Left lung (tissue), 10 donors: Measurements from ENCODE around the gene IFI27L2. TPM values are rescaled to one million over a fixed set of nuclear protein-coding genes. Genes with fewer than 3 reads are reported as not detected.

Experiments used
- ATAC-seq: fragments of 200-7000 bp; cut with Tn5 transposase; one replicate; pipeline ENCODE4 v1.9.1; 2020; ENCODE audit warnings: moderate library complexity
- DNase-seq, 4 donors: peaks; one replicate each; pipeline ENCODE4 v3.0.0-alpha.2; 2013 to 2020
- H3K27ac ChIP-seq, 2 donors: fragments of 200-600 bp; sonication (generic) in 1 of 2; one replicate each; pipeline versions ENCODE4 v1.5.0 to v1.8.0; 2020 to 2021
- H3K27me3 ChIP-seq, 2 donors: fragments of 200-600 bp; sonication (generic) in 1 of 2; one replicate each; pipeline versions ENCODE4 v1.5.0 to v1.8.0; 2020 to 2021
- H3K36me3 ChIP-seq, 2 donors: fragments of 200-600 bp; sonication (generic) in 1 of 2; one replicate each; pipeline versions ENCODE4 v1.5.0 to v1.8.0; 2020 to 2021
- H3K4me1 ChIP-seq, 2 donors: fragments of 200-600 bp; one replicate each; pipeline ENCODE4 v1.8.0; 2021
- H3K4me3 ChIP-seq, 2 donors: fragments of 200-600 bp; sonication (generic) in 1 of 2; one replicate each; pipeline versions ENCODE4 v1.5.0 to v1.8.0; 2020 to 2021; ENCODE audit warnings: mild to moderate bottlenecking in 1 of 2
- H3K9me3 ChIP-seq, 2 donors: fragments of 200-600 bp; sonication (generic) in 1 of 2; one replicate each; pipeline versions ENCODE4 v1.5.0 to v1.8.0; 2020 to 2021
- CTCF ChIP-seq, 2 donors: fragments of 200-600 bp; sonication (generic) in 1 of 2; IDR thresholded peaks; one replicate each; pipeline versions ENCODE4 v1.5.0 to v1.8.0; 2021; ENCODE audit warnings: antibody characterized with exemption in 2 of 2
- intact Hi-C, 2 donors: fragments of 100-400 bp; cut with DNase I; formaldehyde crosslinking; loops; one replicate each; pipeline versions ENCODE4 v1.11.2 to v1.14.2; 2022
- polyA plus RNA-seq, 6 donors: library from polyadenylated mRNA; unstranded; fragments of 120-200 nt; gene quantifications; one replicate each; pipeline ENCODE4 v1.2.1, GENCODE V29; 2013; ENCODE audit not compliant: insufficient read length in 6 of 6
- total RNA-seq, 2 donors: library from RNA; stranded (reverse); fragmentation: NEBNext Ultra II Directional; extraction: Animal tissue kit (Norgen Biotek cat#: 25700); gene quantifications; one replicate each; pipeline ENCODE4 v1.2.1, GENCODE V29; 2021
- donor health status: DM: no; HTN: yes; CAD: no.
- donor health status: DM: no; HTN: no; CAD: no.

IFI27L2 gene
- total and polyA plus RNA-seq, 8 donors = 30.7 to 59.3 (median 39.5) TPM

- peaks cover 33 to 88% of the 10 kb centered on the region in 2 donors for H3K27me3 ChIP-seq
- peak overlapping the region in 1 of 2 donors; percentile 61 for H3K4me3 ChIP-seq
- H3K9me3 ChIP-seq = no peaks in the 10 kb centered on the region
- intact Hi-C loops = no loop called here
- H3K4me1 ChIP-seq = peaks cover 0 to 30% of the 10 kb centered on the region in 2 donors
- ATAC-seq = no peak
- DNase-seq = peak in 1 of 4 donors; percentile 14
- H3K36me3 ChIP-seq = no peaks in the 10 kb centered on the region
- no peak for TF ChIP-seq CTCF (IDR thresholded peaks at IDR 0.05)
- no peak overlapping the region for H3K27ac ChIP-seq
Measured at GRCh38 chr14:94175747-94176146, 46.3 kb upstream of the IFI27L2 start.

DNA sequence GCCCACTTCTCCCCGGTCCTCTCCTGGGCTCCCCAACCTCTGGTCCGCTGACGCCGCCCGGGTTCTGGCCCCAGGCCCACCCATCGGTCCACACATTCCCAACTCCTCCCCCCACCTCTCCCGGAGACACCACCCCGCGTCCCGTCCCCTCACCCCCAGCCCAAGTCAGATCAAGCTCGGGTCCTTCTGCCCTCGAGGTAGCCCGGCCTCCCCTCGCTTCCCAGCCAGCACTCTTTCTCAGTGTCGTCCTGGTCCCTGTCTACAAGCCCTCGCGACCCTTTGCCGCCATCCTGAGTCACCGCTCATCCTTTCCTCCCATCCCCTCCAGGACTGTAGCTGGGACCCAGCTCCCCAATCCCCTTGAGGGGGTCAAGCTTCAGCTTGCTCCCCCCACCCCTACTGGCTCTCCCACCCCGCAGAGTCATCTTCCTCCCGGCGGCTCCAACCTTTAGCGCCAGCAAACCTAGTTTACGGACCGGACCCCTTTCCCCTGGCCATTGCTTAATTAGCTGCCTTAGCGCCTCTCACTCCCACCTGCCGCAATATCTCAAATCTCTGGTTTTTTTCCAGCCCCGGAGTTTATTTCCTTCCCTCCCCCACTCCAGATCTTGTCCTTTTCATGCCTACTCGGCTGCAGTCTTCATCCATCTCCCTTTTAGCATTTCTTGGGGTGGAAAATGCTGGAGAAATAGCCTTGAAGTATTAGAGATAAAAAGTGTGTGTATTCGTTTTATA is 45.8 kb upstream of the IFI27L2 start:
- peak in 2 of 4 donors; percentile 5 to 78 for DNase-seq
- TF ChIP-seq CTCF (IDR thresholded peaks at IDR 0.05) = no peak
- Histone ChIP-seq H3K27ac (no peak overlapping the region), H3K27me3 (peaks cover 32 to 86% of the 10 kb centered on the region in 2 donors), H3K4me1 (peaks cover 0 to 25% of the 10 kb centered on the region in 2 donors), H3K4me3 (peak overlapping the region in 1 of 2 donors; percentile 61), H3K9me3 (no peaks in the 10 kb centered on the region), H3K36me3 (no peaks in the 10 kb centered on the region)
- ATAC-seq = no peak
- intact Hi-C loops = no loop called here

- intact Hi-C loops = no loop called here
- ATAC-seq (no peak), DNase-seq (peak in 1 of 4 donors; percentile 0)
- H3K4me1 ChIP-seq = peaks cover 0 to 25% of the 10 kb centered on the region in 2 donors
- H3K27ac ChIP-seq = no peak overlapping the region
- no peaks in the 10 kb centered on the region for H3K36me3 ChIP-seq
- no peaks in the 10 kb centered on the region for H3K9me3 ChIP-seq
- peaks cover 29 to 80% of the 10 kb centered on the region in 2 donors for H3K27me3 ChIP-seq
- TF ChIP-seq CTCF (IDR thresholded peaks at IDR 0.05) = no peak
- peak overlapping the region; percentile 49 to 61 for H3K4me3 ChIP-seq
Measured at GRCh38 chr14:94174604-94175010, 45.2 kb upstream of the IFI27L2 start.

GRCh38 chr14:94173885-94174603 is 44.6 kb upstream of the IFI27L2 start, which contains the start of gene PPP4R4:
TSS of gene PPP4R4 (plus strand) at chr14:94174322. CDS start at chr14:94174466, 144 bp downstream.
- H3K36me3 ChIP-seq = no peaks in the 10 kb centered on the region
- intact Hi-C loops = no loop called here
- no peaks in the 10 kb centered on the region for H3K9me3 ChIP-seq
- peaks cover 0 to 25% of the 10 kb centered on the region in 2 donors for H3K4me1 ChIP-seq
- H3K27ac ChIP-seq = peak within 1 kb of the TSS; percentile 49 to 63
- no peak for TF ChIP-seq CTCF (IDR thresholded peaks at IDR 0.05)
- peak within 1 kb of the TSS; percentile 49 to 61 for H3K4me3 ChIP-seq
- ATAC-seq (peak; percentile 94), DNase-seq (peak; percentile 78 to 95 (median 92))
- H3K27me3 ChIP-seq = peaks cover 26 to 75% of the 10 kb centered on the region in 2 donors

GRCh38 chr14:94173471-94173884 is 44.1 kb upstream of the IFI27L2 start:
- peak; percentile 22 for ATAC-seq
- H3K27me3 ChIP-seq = peaks cover 24 to 69% of the 10 kb centered on the region in 2 donors
- peak in 2 of 4 donors; percentile 44 to 82 for DNase-seq

More at GRCh38 chr14:94173471-94173884, 44.1 kb upstream of the IFI27L2 start:
- peaks cover 0 to 25% of the 10 kb centered on the region in 2 donors for H3K4me1 ChIP-seq
- H3K4me3 ChIP-seq = peak overlapping the region; percentile 49 to 61
- peak overlapping the region; percentile 49 to 63 for H3K27ac ChIP-seq
- no peak for TF ChIP-seq CTCF (IDR thresholded peaks at IDR 0.05)
- H3K9me3 ChIP-seq = no peaks in the 10 kb centered on the region
- H3K36me3 ChIP-seq = no peaks in the 10 kb centered on the region
- intact Hi-C loops = no loop called here
